ENCODE data around the gene KRTAP4-3.
"Not testable (repeated sequence)": the region's sequence is repeated elsewhere in the genome, so short reads cannot be mapped to it uniquely, and the experiment has no call there.

Gene KRTAP4-3

GRCh38 chr17:41168121-41168520, at the start of gene KRTAP4-3:
KRTAP4-3 (minus strand) TSS chr17:41168221; CDS start chr17:41168172, 49 bp downstream.
- DNase-seq (ENCODE audit: low read depth) = no peak

DNA sequence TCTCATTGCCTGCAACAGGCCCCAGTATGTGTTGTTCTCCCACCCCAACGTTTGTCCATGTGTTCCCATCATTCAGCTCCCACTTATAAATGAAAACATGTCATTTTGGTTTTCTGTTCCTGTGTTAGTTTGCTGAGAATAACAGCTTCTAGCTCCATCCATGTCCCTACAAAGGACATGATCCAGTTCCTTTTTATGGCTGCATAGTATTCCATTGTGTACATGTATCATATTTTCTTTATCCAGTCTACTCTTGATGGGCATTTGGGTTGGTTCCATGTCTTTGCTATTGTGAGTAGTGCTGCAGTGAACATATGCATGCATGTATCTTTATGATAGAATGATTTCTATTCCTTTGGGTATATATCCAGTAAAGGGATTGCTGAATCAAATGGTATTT, 47.7 kb upstream of the KRTAP4-3 start:
- DNase-seq (ENCODE audit: low read depth) = no peak

DNA sequence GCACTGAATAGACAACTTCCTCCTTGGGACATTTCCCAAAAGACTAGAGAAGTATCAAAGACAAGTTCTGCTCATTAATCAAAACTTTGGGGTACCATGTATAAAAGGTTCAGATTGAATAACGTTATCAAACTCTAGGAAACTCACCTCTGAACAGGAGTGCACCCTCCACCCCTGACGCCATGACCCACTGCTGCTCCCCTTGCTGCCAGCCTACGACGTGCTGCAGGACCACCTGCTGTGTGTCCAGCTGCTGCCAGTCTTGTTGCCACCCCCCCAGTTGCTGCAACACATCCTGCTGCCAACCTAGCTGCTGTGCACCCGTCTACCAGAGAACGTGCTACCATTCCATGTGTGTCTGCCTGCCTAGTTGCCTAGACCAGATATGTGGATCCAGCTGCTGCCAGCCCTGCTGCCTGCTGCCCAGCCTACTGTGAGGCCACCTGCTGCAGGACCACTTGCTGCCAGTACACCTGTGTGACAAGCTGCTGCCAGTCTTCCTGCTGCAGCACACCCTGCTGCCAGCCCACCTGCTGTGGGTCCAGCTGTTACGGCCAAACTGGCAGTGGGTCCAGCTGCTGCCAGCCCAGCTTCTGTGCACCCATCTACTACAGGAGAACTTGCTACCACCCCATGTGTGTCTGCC, 44.6 kb upstream of the KRTAP4-3 start:
- no peak for DNase-seq (ENCODE audit: low read depth)

DNA sequence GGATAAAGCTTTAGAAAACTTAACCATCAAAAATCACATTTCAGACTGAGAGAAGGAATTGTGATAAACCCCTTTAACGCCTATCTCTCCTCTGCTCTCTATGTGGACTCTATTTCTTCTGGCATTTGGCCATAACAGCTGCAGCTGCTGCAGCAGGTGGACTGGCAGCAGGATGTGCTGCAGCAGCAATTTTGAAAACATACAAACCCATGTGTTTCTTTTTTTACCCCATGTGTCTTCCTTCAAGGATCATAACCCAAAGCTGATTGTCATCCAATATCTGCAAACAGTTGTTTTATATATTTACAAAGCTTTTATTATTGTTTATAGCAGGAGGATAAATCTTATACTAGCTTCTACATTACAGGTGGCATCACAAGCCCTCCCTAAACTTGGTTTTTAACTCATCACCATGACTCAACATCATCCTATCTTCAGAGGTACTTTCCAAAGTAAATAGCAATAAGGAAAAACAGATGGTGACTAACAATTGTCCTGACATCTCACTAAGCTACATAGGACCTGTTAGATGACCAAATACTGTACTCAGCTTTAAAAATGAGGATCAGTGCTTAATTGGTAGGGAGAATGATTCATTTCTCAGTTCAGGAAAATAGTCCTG, 43.9 kb upstream of the KRTAP4-3 start:
- DNase-seq (ENCODE audit: low read depth) = no peak

DNA sequence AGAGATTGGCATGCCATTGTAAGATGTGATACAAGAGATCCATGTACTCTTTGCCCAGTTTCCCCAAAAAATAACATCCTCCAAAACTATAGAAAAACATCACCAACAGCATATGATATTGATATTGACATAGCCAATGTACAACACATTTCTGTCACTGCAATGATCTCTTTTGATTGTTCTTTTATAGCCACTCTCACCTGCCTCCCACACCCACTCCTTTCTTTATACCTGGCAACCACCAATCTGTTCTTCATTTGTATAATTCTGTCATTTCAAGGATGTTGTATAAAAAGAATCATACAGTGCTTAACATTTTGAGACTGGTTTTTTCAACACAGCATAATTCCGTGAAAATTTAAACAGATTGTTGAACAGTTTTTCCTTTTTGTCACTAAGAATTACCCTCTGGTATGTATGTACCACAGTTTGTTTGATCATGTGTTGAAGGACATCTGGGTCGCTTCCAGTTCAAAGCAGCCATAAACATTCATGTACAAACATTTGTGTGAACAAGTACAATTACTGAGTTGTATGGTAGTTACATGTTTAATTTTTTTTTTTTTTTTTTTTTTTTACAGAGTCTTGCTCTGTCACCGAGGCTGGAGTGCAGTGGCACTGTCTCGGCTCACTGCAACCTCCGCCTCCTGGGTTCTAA, 31.5 kb upstream of the KRTAP4-3 start:
- no peak for DNase-seq (ENCODE audit: low read depth)

GRCh38 chr17:41196068-41196467, 28.0 kb upstream of the KRTAP4-3 start:
- no peak for DNase-seq (ENCODE audit: low read depth)

GRCh38 chr17:41190328-41190727, 22.3 kb upstream of the KRTAP4-3 start:
- no peak for DNase-seq (ENCODE audit: low read depth)

- not testable (repeated sequence) for DNase-seq (ENCODE audit: low read depth)
Measured at GRCh38 chr17:41189837-41190318, 21.9 kb upstream of the KRTAP4-3 start, which contains the start of gene KRTAP9-1. KRTAP9-1 (plus strand) TSS chr17:41189887; CDS start chr17:41189887, 0 bp downstream.

DNA sequence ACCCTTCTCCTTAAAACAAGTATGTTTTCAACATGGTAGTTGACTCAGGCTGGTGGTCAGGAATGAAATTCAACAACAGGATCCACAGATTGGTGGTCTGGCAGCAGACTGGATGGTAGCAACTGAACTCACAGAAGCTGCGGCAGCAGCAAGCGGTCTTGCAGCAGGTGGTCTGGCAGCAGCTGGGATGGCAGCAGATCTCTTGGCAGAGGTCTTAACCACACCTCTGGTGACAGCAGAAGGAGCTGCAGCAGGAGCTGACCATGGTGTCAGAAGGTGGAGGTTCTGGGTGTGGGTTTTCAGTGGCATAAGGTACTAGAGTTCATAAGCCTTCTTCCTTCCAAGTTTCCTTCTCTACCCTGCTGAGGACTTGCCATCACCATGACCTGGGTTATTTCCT, 18.9 kb upstream of the KRTAP4-3 start:
- DNase-seq (ENCODE audit: low read depth) = no peak

GRCh38 chr17:41185001-41185400, 17.0 kb upstream of the KRTAP4-3 start:
- DNase-seq (ENCODE audit: low read depth) = no peak

GRCh38 chr17:41184480-41184961, 16.5 kb upstream of the KRTAP4-3 start, which contains the start of gene KRTAP4-1:
KRTAP4-1 (minus strand) TSS chr17:41184911; CDS start chr17:41184854, 57 bp downstream.
- no peak for DNase-seq (ENCODE audit: low read depth)

GRCh38 chr17:41178843-41179616, 11.0 kb upstream of the KRTAP4-3 start:
- DNase-seq (ENCODE audit: low read depth) = no peak

DNA sequence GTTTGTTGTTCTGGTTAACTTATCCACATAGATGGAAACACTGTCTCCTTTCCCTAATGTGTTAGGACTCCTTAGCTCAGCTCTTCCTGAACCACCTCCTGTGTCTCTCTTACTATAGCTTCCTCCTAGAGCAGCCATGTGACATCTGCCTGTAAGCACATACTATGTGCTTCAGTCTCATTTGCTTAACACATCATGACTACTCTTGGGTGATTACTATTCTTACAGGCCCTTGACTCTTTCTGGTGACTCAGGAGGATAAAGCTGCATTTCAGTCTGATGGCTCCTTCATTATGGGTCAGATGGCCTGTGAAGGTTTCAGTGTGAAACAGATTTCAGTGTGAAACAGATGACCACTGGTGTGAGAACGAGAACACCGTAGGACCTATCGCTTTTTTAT, 10.3 kb upstream of the KRTAP4-3 start:
- no peak for DNase-seq (ENCODE audit: low read depth)

- no peak for DNase-seq (ENCODE audit: low read depth)
Measured at GRCh38 chr17:41177727-41178271, 9.8 kb upstream of the KRTAP4-3 start, which contains the start of gene KRTAP4-2. KRTAP4-2 (minus strand) TSS chr17:41178221; CDS start chr17:41178164, 57 bp downstream.

- no peak for DNase-seq (ENCODE audit: low read depth)
Measured at GRCh38 chr17:41176744-41177387, 8.8 kb upstream of the KRTAP4-3 start.

DNA sequence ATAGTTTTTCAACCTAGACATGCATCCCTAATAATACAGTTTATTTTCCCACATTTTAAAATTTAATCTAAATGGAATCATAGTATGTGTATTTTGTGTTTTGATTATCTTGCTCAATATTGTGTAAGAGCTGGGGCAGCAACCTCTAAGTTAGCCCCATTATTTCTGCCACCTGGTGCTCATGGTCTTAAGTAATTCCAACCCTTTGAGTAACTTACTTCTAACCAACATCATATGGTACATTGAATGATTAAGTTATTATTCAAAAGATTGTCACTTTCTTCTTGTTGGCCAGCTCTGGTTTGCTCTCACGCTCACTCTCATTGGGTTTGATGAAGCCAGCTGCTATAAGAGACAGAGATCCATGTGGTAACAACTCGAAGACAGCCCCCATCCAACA, 3.9 kb upstream of the KRTAP4-3 start:
- no peak for DNase-seq (ENCODE audit: low read depth)

GRCh38 chr17:41167561-41167960, 460 bp downstream of the KRTAP4-3 start:
- DNase-seq (ENCODE audit: low read depth) = no peak

GRCh38 chr17:41163828-41164227, 4.2 kb downstream of the KRTAP4-3 start:
- no peak for DNase-seq (ENCODE audit: low read depth)

DNA sequence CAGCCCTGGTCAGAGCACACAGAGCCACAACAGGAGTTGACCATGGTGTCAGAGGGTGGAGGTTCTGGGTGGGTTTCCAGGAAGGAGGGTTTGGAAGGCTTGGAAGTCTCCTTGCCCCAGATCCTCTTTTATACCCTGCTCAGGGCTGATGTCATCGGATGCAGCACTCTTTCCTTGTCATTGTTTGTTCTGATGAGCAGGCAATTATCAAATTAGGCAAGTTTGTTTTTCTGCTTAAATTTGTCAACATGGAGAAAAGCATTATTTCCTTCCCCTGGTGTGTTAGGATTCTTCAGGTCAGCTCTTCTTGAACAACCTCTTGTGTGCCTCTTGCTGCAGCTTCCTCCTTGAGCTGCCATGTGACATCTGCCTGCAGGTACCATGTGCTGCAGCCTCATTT, 7.4 kb downstream of the KRTAP4-3 start, which contains the start of gene KRTAP4-4:
KRTAP4-4 (minus strand) TSS at position 101 of the 400 bp plus-strand sequence; CDS start at position 44, 57 bp downstream.
- DNase-seq (ENCODE audit: low read depth) = no peak

- not testable (repeated sequence) for DNase-seq (ENCODE audit: low read depth)
Measured at GRCh38 chr17:41160190-41160589, 7.8 kb downstream of the KRTAP4-3 start.

GRCh38 chr17:41153856-41154255, 14.2 kb downstream of the KRTAP4-3 start:
- no peak for DNase-seq (ENCODE audit: low read depth)
